Neuronal stem cell (in vitro differentiated cells): ENCODE results near the gene MELTF.

Experiments
- DNase-seq: peaks from one replicate; pipeline ENCODE4 v3.0.0-alpha.2; 2013; ENCODE audit warnings: low spot score
- H2AFZ ChIP-seq: one replicate; pipeline ENCODE4 v1.6.1; 2013; ENCODE audit warnings: mild to moderate bottlenecking, low read length, inconsistent platforms
- H2AK5ac ChIP-seq: 2 replicates; pipeline ENCODE4 v1.6.1; 2013; ENCODE audit warnings: low read depth, mild to moderate bottlenecking, inconsistent platforms, low read length, moderate library complexity, mixed read lengths
- H2BK120ac ChIP-seq: 2 replicates; pipeline ENCODE4 v1.6.1; 2013; ENCODE audit warnings: low read depth, mild to moderate bottlenecking, inconsistent platforms, low read length, moderate library complexity, mixed read lengths
- H2BK12ac ChIP-seq: one replicate; pipeline ENCODE4 v1.6.1; 2013; ENCODE audit warnings: low read length, inconsistent platforms
- H2BK15ac ChIP-seq: 2 replicates; pipeline ENCODE4 v1.6.1; 2013; ENCODE audit warnings: mild to moderate bottlenecking, low read length, inconsistent platforms, mixed read lengths
- H2BK5ac ChIP-seq: one replicate; pipeline ENCODE4 v1.6.1; 2013; ENCODE audit warnings: inconsistent platforms, mild to moderate bottlenecking, low read length, moderate library complexity
- H3K14ac ChIP-seq: one replicate; pipeline ENCODE4 v1.6.1; 2013; ENCODE audit warnings: low read length, inconsistent platforms
- H3K18ac ChIP-seq: 2 replicates; pipeline ENCODE4 v1.6.1; 2013; ENCODE audit warnings: low read length, inconsistent platforms
- H3K23ac ChIP-seq: 2 replicates; pipeline ENCODE4 v1.6.1; 2013; ENCODE audit warnings: low read depth, mild to moderate bottlenecking, mixed read lengths, low read length, inconsistent platforms; ENCODE audit not compliant: poor library complexity
- H3K27ac ChIP-seq: replicated peaks from 3 replicates; pipeline ENCODE4 v1.5.1; 2013; ENCODE audit warnings: low read length, inconsistent platforms
- H3K27me3 ChIP-seq, 3 experiments: 2 replicates each; pipeline ENCODE4 v1.6.1; 2013; ENCODE audit warnings: low read length in 3 of 3, mild to moderate bottlenecking in 2 of 3, inconsistent platforms in 1 of 3, low read depth in 1 of 3, mixed read lengths in 1 of 3, moderate library complexity in 1 of 3; ENCODE audit not compliant: control insufficient read depth in 3 of 3, insufficient read depth in 3 of 3
- H3K36me3 ChIP-seq, 2 donors: replicated peaks in 1 of 2; 2 replicates each; pipeline ENCODE4 v1.6.1; 2013; ENCODE audit warnings: low read length in 2 of 2; ENCODE audit not compliant: control insufficient read depth in 2 of 2, insufficient read depth in 2 of 2
- H3K4ac ChIP-seq: 2 replicates; pipeline ENCODE4 v1.6.1; 2013; ENCODE audit warnings: inconsistent platforms, mild to moderate bottlenecking, low read length, moderate library complexity
- H3K4me1 ChIP-seq, 2 donors: 1 replicate in 1 of 2; 2 replicates in 1 of 2; pipeline ENCODE4 v1.6.1; 2013; ENCODE audit warnings: low read length in 2 of 2, low read depth in 1 of 2; ENCODE audit not compliant: control insufficient read depth in 2 of 2, insufficient read depth in 1 of 2
- H3K4me2 ChIP-seq: one replicate; pipeline ENCODE4 v1.6.1; 2013; ENCODE audit warnings: mild to moderate bottlenecking, low read length, inconsistent platforms; ENCODE audit not compliant: insufficient read depth, poor library complexity, severe bottlenecking
- H3K4me3 ChIP-seq, 2 donors: 2 replicates each; pipeline ENCODE4 v1.5.1; 2013; ENCODE audit warnings: low read length in 2 of 2, mild to moderate bottlenecking in 2 of 2, inconsistent platforms in 1 of 2, moderate library complexity in 1 of 2
- H3K79me1 ChIP-seq: one replicate; pipeline ENCODE4 v1.6.1; 2013; ENCODE audit warnings: low read depth, mild to moderate bottlenecking, inconsistent platforms, low read length, moderate library complexity
- H3K9ac ChIP-seq: one replicate; pipeline ENCODE4 v1.6.1; 2013; ENCODE audit warnings: mild to moderate bottlenecking, low read depth, low read length, inconsistent platforms; ENCODE audit not compliant: poor library complexity
- H3K9me3 ChIP-seq, 2 donors: replicated peaks in 1 of 2; 2 replicates each; pipeline versions ENCODE3 to v1.6.1; 2013; ENCODE audit warnings: low read length in 2 of 2, mild to moderate bottlenecking in 2 of 2, inconsistent platforms in 1 of 2, low read depth in 1 of 2, mixed read lengths in 1 of 2, moderate library complexity in 1 of 2; ENCODE audit not compliant: control insufficient read depth in 2 of 2, insufficient read depth in 1 of 2
- H4K8ac ChIP-seq: one replicate; pipeline ENCODE4 v1.6.1; 2013; ENCODE audit warnings: low read depth, mild to moderate bottlenecking, inconsistent platforms, low read length, moderate library complexity
- H4K91ac ChIP-seq: one replicate; pipeline ENCODE4 v1.6.1; 2013; ENCODE audit warnings: low read length, low read depth, mild to moderate bottlenecking, inconsistent platforms; ENCODE audit not compliant: poor library complexity
- WGBS, 2 donors: extraction: QIAGEN DNeasy Blood & Tissue Kit; methylation state at CpG; one replicate each; pipeline ENCODE4 v1.1.7; 2013; ENCODE audit warnings: missing lambda C conversion rate in 2 of 2, mixed read lengths in 1 of 2; ENCODE audit not compliant: insufficient read length in 2 of 2, insufficient replicate concordance in 1 of 2; ENCODE audit errors: extremely low coverage in 2 of 2; 5-methylcytosine and 5-hydroxymethylcytosine counted together

MELTF gene

DNA sequence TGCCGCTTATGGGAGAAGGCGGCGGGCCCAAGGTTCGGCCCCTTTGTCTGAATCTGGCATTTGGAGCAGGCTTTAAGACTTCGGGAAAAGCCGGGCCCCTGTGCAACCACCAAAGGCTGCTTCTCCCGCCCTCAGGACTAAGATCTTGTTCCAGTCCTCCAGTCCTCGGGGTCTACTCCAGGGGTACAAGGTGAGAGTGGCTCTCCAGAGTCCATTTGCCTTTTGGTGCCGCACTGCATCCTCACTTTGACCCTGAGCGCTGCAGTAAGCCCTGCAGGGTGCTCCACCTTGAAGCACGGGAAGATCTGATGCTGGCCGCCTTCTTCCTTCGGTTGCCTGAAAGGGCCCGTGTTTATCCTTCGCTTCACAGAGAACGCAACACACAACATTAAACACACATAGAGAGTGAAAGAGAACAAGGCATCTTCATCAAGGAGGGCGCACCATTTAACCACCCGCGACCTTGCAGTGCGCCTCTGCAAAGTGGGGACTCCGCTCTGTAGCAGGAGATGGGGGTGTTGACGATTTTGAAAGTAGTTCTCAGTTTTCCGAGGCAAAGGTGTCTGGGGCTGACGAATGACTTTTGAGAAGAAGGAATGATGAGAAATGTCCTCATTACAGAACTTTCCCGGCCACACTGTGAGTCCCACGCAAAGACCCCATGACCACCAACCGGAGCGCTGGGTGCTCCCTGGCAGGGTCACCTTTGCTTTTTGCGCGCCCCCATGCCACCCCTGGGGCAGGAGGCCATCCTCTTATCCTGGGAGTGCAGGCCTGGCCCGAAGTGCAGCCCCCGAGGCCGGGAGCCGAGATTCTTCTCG lies 62.0 kb downstream of the MELTF start:
- Histone ChIP-seq H3K4ac (no peak overlapping the region), H3K18ac (peak overlapping the region; percentile 15), H2BK12ac (no peak overlapping the region), H3K36me3 (no peaks in the 10 kb centered on the region), H4K8ac (no peak overlapping the region), H4K91ac (no peak overlapping the region), H3K14ac (no peak overlapping the region), H3K9ac (no peak overlapping the region), H2AFZ (peak overlapping the region; percentile 98), H3K4me3 (peak overlapping the region; percentile 58 to 86), H3K4me1 (peaks cover 2 to 4% of the 10 kb centered on the region in 2 donors), H2BK15ac (no peak overlapping the region), H3K9me3 (peaks cover 12 to 26% of the 10 kb centered on the region in 2 donors), H2BK120ac (no peak overlapping the region), H3K27me3 (peaks cover 25 to 63% (median 30%) of the 10 kb centered on the region in 3 experiments), H3K79me1 (no peaks in the 10 kb centered on the region), H2BK5ac (no peak overlapping the region), H3K23ac (no peak overlapping the region), H3K27ac (no peak overlapping the region), H2AK5ac (peak overlapping the region; percentile 58), H3K4me2 (peak overlapping the region; percentile 22)
- DNase-seq = no peak
- no CpG with 5 or more reads among the region's 35 CpGs for WGBS, 2 donors

DNA sequence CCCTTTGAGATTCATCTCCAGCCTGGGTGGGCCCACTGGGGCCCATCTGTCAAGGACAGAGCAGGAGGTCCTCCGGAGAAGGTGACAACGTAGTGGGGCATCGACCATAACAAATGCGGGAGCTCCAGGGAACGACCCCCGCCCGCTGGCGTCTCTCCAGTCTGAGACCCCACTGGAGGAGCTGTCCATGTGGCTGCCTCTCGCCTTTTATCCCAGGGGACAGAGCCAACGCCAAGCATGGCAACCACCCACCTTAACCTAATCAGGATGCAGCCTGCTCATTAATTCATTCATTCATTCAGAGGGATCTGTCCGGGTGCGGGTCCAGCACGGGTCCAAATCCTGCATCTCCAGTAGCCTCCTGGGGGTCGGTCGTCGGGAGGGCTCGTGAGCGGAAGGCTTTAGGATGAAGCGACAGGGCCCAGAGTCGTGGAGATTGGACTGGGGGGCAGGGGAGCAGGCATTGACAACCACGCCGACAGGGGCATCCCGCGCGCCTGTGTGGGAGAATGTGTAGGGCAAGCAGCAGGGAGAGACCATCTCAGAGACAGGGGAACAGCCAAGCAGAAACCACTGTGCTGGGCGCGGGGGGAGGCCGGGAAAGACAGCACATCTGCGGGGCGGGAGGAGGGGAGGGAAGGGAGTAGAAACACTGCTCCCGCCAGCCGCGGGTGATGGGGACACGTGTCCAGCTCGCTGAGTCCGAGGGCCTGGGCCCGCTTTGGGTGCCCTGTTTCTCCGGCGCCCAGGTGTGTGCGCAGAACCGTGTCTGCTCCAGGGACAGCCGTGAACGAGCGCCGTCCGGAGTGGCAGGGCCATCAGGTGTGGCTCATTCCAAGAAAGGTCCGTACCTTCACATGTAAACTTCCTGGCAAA lies 62.9 kb downstream of the MELTF start:
- Histone ChIP-seq H2BK120ac (no peak overlapping the region), H3K4ac (no peak overlapping the region), H3K4me2 (peak overlapping the region; percentile 22), H3K4me1 (peaks cover 2 to 4% of the 10 kb centered on the region in 2 donors), H2AK5ac (peak overlapping the region; percentile 58), H3K27ac (no peak overlapping the region), H3K9me3 (peaks cover 12 to 26% of the 10 kb centered on the region in 2 donors), H3K4me3 (no peak overlapping the region), H3K18ac (peak overlapping the region; percentile 27), H2BK15ac (no peak overlapping the region), H3K9ac (no peak overlapping the region), H4K8ac (no peak overlapping the region), H2BK12ac (no peak overlapping the region), H3K27me3 (peaks cover 25 to 63% (median 30%) of the 10 kb centered on the region in 3 experiments), H3K23ac (peak overlapping the region; percentile 46), H3K36me3 (no peaks in the 10 kb centered on the region), H3K79me1 (no peaks in the 10 kb centered on the region), H3K14ac (no peak overlapping the region), H2BK5ac (no peak overlapping the region), H2AFZ (no peak overlapping the region), H4K91ac (no peak overlapping the region)
- WGBS, 2 donors = no CpG with 5 or more reads among the region's 47 CpGs
- DNase-seq = no peak

DNA sequence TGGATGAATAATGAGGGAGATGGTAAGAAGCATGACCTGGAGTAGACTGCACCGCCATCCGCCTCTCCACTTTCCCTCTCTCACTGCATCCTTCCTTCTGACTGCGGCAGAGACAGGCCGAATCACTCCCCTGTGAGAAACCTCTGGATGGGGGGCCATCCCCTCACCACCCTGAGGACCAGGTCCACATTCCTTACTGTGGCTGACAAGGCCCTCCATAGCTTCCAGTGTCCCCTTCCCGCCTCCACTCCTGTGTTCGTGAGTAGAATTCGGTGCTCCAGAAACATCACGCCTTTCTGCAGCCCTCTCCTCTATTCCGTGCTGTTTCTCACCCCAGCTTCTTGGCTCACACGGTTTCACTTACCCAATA lies 63.8 kb downstream of the MELTF start:
- Histone ChIP-seq H3K36me3 (no peaks in the 10 kb centered on the region), H2AK5ac (no peak overlapping the region), H3K4me3 (no peak overlapping the region), H3K9me3 (peaks cover 8 to 18% of the 10 kb centered on the region in 2 donors), H3K27ac (no peak overlapping the region), H4K8ac (no peak overlapping the region), H3K18ac (no peak overlapping the region), H3K14ac (no peak overlapping the region), H3K23ac (no peak overlapping the region), H2BK15ac (no peak overlapping the region), H4K91ac (no peak overlapping the region), H2BK5ac (no peak overlapping the region), H3K27me3 (peaks cover 25 to 57% (median 28%) of the 10 kb centered on the region in 3 experiments), H3K9ac (no peak overlapping the region), H2BK12ac (no peak overlapping the region), H2AFZ (no peak overlapping the region), H3K4me2 (no peak overlapping the region), H3K4ac (no peak overlapping the region), H3K4me1 (peaks cover 2 to 4% of the 10 kb centered on the region in 2 donors), H2BK120ac (no peak overlapping the region), H3K79me1 (no peaks in the 10 kb centered on the region)
- no peak for DNase-seq
- WGBS, 2 donors = no CpG with 5 or more reads among the region's 10 CpGs
